Erythroblast (primary cell): ENCODE measurements around the gene LRTM2.

Experiments used
- GATA1 ChIP-seq: IDR thresholded peaks from 2 replicates; pipeline ENCODE4 v1.6.1; 2011; ENCODE audit warnings: low read depth, mild to moderate bottlenecking, control low read depth, low read length, moderate library complexity
- POLR2A ChIP-seq: IDR thresholded peaks from 2 replicates; pipeline ENCODE4 v1.6.1; 2011; ENCODE audit warnings: mild to moderate bottlenecking, low read length

DNA sequence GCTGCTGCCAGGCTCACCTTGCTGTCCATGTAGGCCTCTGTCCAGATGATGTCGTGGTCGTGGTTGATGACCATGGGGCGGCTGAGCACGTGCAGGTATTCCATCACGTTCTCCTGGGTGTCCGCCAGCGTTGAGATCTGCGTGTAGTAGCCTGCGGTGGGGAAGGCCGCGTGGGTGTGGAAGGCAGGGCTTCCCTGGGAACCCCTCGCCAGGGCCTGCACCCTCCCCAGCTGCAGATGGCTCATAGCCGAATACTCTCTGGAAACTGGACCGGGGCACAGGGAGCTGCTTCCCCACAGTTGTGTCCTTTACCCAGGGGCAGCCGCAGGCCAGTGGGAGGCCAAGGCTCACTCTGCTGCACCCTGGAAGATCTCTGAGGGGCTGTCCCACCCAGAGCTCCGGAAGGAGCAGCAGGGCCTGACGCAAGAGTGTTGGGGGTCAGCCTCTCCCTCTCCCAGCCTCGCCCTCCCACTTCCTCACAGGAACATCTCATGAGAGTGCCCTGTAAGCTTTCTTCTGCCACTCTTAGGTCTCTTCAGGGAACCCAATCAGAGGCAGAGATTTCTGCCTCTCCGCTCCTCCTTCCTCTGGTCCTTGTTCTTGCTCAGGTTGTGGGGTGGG, 62.6 kb downstream of the LRTM2 start:
- no peak for TF ChIP-seq POLR2A
- TF ChIP-seq GATA1: no peak
